HG03196 (cell line): ENCODE results near the gene FPGS.
"Not testable (repeated sequence)": the region's sequence is repeated elsewhere in the genome, so short reads cannot be mapped to it uniquely, and the experiment has no call there.

ENCODE experiments used
- ATAC-seq: cut with Tn5 transposase; IDR thresholded peaks from one replicate; pipeline ENCODE4 v1.9.1; 2021; ENCODE audit not compliant: unreplicated experiment

FPGS gene

GRCh38 chr9:127770905-127771569 lies 31.6 kb upstream of the FPGS start:
- ATAC-seq: peak; percentile 82

GRCh38 chr9:127771570-127772189 lies 31.0 kb upstream of the FPGS start:
- ATAC-seq: no peak

DNA sequence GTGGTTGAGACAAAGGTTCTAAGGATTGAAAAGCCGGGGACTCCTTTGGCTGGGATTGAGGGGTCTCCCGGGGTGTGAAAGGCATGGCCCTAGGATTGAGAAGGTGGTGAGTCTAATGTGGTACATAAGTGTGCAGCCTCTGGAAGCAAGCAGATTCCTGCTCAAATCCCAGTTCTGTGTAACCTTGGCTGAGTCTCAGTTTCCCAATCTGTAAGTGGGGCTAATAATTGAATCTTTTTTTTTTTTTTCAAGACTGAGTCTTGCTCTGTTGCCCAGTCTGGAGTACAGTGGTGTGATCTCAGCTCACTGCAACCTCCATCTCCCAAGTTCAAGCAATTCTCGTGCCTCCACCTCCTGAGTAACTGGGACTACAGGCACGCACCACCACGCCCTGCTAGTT lies 30.1 kb upstream of the FPGS start:
- no peak for ATAC-seq

GRCh38 chr9:127773272-127773671 lies 29.4 kb upstream of the FPGS start:
- no peak for ATAC-seq

DNA sequence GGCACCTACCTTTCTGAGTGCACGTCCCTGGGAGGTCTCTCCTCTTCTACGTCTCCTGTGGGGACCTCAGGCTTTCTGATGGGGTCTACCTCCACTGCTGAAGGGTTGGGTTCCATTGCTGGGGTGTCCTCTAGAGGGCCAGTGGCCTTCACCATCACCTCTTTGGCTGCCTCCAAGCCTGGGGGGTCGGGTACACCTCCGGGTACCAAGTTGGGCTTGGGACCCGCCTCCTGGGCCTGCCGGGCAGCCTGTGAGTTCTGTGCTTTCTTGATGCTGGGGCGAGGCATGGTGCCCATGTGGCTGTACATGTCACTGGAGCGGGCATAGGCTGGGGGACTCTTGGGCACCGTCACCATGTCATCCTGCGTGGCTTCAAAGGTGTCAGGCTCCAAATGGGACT lies 28.7 kb upstream of the FPGS start:
- no peak for ATAC-seq

DNA sequence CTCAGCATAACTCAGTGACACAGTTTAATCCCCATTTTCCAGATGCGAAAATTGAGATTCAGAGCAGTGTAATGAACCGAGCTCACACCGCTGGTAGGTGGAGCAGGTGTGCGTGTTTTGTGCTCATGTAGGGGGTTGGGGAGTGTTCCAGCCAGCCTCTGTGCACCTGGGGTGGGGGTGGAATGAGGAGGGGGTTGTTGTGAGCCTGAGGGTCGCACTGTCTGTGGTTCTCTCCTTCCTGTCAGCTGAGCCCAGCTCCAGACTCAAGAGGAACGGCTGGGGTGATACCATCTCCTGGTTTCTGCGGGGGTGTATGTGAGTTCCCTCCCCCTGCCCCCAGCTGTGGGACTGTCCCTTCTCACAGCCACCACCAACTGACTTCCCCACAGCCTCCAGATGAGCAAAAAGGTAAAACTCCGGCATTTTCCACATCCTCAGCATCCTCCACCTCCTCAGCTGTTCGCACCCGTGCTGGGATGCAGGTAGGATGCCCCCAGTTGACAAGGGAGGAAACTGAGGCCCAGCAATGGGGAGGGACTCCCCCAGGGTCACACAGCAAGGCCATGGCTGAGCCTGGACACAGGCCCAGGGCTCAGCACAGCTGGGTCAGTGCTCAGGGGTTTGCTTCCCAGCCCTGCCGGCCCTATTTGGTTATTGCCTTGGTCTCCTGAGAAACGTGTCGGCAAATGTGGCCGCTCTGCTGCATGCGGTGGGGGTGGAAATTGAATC lies 26.3 kb upstream of the FPGS start:
- ATAC-seq: no peak

DNA sequence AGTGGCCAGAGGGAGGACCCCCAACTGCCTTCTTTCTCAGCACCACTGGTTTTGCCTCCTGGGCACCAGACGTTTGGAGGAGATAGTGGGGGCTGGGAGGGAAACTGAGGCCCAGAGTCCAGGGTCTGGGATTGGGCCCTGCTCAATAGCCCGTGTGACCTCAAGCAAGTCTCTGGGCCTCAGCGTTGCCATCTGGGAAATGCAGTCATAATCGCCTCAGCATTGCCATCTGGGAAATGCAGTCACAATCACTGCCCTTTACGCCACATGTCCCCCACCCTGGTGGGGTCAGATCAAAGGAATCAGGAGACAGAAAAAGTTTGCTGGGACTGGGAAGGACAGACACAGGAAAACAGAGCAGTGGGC lies 25.8 kb upstream of the FPGS start:
- ATAC-seq: no peak

DNA sequence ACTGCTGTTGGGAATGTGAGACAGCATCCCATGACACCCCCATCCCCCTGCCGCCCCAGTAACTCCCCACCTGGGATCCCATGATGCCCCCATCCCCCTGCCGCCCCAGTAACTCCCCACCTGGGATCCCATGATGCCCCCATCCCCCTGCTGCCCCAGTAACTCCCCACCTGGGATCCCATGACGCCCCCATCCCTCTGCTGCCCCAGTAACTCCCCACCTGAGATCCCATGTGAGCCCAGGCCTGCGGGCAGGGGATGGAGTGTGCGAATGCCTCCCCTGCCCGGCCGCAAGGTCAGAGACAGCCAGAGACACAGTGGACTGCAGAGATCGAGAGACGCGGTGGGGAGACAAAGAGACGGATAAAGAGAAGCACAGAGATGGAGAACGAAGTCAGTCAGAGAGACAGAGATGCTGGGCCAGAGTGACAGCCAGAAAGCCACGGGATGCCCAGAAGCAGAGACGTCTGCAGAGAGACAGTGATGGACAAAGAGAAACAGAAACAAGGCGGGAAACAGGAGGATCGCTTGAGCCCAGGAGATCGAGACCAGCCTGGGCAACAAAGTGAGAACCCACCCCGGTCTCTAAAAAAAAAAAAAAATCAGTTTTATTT lies 25.2 kb upstream of the FPGS start:
- no peak for ATAC-seq

DNA sequence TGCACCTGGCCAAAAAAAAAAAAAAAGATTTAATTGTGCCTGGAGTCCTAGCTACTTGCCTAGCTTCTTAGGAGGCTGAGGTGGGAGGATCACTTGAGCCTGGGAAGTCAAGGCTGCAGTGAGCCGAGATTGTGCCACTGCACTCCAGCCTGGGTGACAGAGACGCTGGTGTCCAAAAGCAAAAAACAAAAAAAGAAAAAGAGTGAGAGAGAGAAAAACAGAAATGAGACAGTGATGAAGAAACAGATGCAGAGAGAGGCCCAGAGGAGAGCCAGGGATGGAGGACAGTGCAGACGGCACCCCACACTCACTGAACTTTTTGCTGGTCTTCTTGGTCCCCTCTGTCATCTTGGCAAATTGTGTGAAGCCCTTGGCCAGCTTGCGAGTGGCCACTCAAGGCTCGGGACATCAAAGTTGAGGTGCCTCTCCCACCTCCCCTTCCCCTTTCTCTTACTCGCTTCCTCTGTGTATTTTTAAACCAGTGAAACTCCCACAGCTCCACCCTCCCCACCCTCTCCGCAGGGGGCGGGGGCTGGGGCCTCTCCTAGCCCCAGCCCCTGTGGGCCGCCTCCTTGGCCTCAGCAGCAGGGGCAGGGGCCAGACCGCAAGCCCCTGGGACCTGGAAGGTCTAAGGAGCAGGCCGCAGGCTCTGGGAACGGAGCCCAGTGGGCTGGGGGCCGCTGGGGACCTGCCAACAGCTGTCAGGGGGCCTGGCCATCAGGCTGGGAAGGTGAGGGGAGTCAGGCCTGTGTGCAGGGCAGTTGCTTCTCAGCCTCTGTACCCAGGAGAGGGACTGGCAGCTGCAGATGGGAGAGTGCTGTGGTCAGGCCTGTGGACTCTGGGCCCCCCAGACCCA lies 24.2 kb upstream of the FPGS start, which contains the start of gene SH2D3C:
Gene SH2D3C, minus strand, starts transcription at position 387 of the 856 bp plus-strand sequence. Its CDS starts 39 bp downstream, at position 348.
- ATAC-seq: peak; percentile 3

- ATAC-seq: peak; percentile 36
Measured at GRCh38 chr9:127779136-127779981, 23.3 kb upstream of the FPGS start.

DNA sequence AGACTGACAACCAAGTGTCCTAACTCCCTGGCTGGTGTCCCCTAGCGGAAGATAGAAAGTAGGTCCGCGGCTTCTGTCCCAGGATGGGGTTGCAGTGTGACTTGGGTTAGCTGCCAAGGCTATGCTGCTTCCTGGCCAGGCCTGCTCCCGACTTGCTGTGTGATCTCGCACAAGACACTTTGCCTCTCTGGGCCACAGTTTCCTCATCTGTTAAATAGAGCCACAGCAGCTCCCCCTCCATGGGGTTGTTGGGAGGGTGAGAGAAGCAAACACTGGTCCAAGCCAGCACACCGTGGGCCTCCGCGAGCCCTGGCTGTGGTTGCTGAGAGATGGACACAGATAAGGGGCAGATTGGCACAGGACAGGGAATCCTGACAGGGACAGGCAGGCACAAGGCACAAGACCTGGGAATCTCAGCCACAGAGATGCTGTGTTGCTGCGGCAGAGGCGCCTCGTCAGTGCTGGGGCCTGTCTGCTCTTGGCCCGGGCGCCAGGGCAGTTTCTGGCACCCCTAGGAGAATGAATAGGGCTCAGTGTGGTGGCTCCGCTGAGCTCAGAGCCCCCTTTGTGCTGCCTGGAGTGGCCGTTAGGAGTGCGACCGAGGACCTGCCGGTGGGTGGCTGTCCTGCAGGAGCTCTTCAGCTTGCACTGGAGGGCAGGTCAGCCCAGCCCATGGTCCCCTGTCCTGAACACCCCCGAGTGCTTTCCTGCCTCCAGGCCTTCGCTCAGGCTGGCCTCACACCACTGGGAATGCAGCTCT lies 22.4 kb upstream of the FPGS start:
- ATAC-seq: no peak

- not testable (repeated sequence) for ATAC-seq
Measured at GRCh38 chr9:127780909-127781308, 21.8 kb upstream of the FPGS start.

DNA sequence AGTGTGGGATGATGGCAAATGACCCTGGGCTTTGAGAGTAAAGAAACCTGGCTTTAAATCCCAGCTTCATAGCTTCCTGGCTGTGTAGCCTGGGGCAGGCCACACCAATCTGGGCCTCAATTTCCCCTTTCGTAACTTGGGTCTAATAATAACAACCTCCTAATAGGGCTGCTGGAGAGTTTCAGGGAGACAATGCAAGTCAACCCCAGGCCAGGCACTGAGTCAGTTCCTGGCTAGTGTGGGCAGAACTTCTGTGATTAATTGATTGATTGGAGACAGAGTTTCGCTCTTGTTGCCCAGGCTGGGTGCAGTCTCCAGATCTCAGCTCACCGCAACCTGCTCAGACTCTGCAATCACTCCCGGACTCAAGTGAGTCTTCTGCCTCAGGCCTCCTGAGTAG lies 20.9 kb upstream of the FPGS start:
- no peak for ATAC-seq

DNA sequence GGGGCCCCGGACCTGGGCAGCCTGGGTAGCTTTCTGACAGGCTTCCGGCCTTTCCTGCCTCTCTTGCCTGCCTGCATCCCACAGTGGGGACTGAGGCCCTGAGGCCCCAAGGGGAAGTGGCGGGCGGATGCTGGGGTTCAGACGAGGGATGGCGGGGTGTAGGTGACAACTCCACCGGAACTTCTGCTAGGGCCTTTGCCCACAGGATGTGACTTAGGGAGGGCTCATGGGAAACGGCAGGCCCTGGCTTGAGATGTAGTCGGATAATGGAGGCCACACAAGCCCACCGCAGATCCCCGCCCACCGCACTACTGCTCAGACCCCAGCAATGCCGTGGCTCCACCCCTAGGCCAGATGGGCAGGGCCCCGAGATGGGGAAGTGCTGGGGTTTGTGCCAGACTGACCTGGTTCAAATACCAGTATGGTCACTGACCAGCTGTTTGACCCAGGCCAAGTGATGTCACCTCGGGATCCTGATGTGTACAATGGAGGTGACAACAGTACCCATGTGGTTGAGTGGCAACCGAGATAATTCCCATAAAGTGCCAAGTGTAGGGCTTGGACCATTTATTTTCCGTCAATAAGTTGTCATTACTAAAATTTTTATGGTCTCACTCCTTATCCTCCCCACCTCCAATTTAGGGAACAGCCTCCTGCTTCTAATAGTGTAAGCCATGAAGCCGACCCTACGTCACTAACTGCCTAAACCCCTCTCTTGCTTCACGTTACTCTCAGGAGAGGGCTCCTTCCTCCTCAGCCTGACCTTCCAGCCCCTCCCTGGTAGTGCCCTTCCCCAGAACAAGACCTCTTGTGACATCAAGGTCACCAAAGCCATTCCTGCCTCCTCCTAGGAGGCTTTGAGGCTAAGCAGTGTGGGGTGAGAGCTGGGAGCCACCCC lies 19.3 kb upstream of the FPGS start:
- ATAC-seq: no peak

DNA sequence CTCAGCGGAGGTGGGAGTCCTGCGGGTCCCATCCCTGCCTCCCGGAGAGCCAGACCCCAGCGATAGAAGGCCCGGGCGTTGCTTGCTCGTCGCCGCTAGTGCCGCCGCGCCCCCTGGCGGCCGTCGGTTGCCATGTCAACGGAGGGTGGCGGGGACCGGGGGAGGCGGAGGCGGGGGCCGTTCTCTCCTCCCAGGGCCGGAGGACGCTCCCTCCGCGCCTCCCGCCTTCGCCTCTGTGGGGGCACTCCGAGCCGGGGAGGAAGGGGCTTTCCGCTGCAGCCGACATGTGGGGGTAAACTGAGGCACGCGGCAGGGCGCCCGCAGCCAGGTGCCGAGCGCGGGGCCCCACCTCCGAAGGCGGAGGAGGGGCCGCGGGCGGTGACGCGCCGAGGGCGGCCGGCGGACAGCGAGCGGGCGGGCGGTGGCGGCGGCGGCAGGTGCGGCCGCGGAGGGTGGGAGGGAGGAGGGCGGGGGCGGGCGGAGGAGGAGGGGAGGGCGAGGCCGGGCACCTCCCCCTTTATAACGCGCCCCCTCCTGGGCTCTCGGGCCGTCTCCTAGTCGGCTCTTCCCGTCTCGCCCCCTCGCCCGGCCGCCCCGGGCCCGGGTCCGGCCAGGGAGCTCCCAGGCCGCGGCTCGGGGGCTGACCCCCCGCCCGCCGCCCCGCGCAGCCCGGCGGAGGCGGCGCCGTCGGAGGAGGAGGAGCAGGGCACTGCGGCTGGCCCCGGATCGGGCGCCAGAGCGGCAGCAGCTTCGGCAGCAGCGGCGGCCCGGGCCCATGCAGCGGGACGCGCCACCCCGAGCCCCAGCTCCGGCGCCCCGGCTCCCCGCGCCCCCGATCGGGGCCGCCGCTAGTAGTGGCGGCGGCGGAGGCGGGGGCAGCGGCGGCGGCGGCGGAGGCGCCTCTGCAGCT lies 17.4 kb upstream of the FPGS start:
- ATAC-seq: peak; percentile 44

GRCh38 chr9:127785933-127786772 lies 16.5 kb upstream of the FPGS start, which contains the start of gene CDK9:
Gene CDK9 (plus strand): TSS chr9:127786034. CDS start chr9:127786149, 115 bp downstream.
- ATAC-seq: peak; percentile 54
